ENCODE results near the gene FAM163B.
A peak's percentile ranks its signal among the peaks of the same experiment; 100 is the strongest.

FAM163B gene

DNA sequence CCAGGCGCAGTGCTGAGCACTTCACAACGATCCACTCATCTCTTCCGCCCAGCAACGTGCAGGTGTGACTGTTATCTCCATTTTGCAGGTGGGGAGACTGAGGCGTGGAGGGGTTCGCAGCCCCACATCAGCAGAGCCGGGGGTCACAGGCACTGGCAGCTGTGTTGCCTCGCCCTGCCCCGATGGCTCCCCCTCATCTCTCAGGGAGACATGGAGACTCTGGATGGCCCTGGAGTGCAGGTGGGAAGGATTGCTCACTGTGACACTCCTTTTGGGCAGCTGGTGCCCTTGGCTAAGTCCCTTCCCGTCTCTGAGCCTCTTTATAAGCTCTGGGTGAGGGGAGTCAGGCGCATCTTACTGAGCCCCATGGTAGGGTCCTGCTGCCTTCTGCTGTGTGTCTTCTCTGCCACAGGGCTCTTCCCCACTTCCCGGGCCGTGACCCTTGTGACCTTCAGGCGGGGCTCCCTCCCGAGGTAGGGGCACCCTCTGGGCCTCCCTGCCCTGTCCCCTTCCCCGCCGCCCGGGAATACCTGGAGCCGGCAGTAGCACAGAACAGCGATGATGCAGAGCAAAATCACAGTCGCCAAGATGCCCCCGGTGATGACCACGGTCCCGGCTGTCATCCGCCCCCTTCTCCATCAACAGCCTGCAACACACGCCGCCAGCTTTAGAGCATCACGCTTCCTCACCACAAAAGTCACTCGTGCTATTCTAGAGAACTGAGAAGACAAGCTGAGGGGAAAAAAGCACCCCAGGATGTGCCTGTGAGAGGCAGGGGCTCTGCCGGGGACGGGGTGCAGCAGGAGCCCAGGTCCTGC lies 29.4 kb downstream of the FAM163B start:
- DNase-seq = no peak

DNA sequence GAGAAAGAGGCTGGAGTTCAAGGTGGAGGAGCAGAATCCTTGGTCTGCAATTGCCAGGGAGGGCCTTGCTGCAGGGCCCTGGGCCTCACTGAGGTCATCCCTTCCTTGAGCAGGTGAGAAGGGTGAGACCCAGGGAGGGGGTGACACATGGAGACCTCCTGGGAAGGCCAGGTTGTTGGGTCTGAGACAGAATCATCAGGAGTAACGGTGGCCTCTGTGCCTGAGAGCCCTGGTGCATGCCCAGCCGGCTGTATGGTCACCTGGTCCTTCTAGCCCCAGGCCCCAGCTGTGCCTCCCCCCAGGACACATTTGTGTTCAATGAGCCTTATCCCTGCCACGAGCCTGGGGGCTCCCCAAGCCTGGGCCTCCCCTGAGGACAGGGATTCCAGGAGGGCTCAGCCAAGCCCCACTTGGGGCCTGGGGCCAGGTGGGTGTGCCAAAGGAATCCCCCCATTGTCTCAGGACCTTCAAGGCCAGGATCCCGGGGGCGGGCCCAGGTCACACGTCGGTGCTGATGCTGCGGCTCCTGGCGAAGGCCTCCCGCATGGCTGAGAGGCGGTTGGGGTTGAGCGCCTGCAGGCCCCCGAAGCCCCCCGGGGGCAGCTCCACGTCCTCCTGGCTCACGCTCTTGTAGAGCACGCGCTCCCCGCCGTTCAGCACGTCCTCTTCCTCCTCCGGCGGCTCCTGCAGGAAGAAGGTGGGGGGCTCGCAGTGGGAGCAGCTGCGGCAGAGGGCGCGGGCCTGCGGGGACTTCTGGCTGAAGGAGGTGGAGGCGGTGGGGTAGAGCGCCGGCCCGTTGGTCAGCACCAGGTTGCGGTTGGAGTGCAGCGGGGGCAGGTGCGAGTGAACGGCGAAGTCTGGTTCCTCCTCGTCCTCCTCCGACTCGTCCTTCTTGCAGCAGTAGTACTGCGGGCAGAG lies 30.4 kb downstream of the FAM163B start:
- DNase-seq = no peak

DNA sequence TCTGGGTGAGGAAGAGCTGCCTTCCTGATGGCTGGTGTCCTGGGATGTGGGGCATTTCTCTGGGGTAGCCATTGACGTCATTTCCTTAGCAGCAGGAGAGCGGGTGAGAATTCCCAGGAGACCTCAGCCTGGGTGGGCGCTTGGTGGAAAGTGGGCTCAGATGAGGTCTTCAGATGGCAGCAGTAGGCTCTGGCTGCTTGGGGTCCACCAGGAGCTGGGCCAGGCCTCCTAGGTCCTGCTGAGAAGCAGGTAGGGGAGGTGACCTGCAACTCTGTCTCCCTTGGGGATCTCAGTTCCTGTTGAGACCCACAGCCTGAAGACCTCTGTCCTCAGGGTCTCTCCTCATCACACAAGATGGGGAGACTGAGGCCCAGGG lies 31.5 kb downstream of the FAM163B start:
- no peak for DNase-seq

DNA sequence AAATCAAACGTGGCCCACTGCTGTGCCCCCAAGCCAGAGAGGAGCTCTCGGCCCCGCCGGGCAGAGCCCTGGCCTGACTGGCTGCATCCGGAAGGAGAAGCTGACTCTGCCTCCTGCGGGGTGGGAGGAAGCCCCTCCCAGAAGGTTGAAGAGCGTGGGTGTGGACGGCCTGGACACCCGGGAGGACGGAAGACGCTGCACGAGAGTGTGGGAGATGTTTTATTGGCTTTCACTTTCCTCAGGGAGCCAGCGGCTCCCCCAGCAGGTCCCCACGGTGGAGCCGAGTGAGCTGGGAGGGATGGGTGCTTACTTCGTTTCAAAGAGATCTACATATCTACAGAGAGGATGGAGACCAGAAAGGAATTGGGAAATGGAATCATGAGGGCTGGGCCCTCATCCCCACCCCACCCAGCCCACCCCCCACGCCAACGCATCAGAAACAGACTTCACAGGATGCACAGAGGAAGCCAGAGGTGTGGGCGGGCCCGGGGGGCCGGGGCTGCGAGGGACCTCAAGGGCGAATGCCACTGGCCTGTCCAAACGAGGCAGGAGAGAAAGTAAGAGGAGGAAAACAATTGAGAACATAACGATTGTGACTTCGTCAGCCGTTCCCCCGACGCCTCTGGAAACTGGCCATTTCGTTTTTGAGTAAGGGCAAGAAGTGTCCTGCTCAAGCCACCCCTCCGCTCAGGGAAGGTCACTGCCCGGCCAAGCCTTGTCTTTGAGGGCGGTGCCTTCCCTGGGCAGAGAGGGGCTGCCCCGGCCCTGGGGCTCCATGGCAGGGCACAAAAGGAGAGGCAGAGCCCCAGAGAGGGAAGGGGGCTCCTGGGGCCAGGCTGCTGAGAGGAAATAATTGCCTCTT lies 32.1 kb downstream of the FAM163B start:
- no peak for DNase-seq

DNA sequence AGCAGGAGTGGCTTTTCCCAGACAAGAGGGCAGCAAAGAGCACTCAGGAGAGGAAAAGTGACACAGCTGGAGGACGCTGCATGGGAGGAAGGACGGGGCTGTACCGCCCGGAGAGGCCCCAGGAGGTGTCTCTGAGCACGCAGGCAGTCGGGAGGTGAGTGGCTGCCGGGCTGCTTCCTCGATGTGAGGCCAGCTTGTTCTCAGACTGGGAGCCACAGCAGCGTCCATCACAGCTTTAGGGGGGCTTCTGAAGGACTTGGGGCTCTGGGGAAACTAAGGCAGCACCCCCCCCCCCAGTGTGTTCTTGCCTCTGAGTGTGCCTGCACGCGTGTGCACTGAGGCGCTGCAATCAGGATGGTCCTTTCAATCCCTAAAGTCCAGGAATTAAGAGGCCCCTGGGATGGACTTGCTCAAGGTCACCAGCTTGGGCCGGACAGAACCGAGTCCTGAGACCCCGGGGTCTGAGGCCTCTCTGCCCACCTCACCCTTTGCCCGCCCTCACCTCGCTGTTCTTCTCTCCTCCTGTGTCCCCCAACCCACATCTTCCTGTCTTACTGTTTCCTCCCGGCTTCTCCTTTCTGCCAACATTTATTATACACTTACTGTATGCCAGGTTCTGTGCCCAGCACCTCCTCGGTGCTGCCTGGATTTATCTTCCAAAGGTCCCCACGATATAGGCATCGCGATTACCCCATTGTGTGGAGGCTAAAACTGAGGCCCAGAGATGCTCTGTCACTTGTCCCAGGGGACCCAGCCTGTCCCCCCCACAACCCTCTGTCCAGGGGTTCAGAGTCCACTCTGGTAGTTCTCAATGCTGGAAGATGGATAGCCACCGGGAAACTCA lies 32.9 kb downstream of the FAM163B start:
- DNase-seq = no peak

DNA sequence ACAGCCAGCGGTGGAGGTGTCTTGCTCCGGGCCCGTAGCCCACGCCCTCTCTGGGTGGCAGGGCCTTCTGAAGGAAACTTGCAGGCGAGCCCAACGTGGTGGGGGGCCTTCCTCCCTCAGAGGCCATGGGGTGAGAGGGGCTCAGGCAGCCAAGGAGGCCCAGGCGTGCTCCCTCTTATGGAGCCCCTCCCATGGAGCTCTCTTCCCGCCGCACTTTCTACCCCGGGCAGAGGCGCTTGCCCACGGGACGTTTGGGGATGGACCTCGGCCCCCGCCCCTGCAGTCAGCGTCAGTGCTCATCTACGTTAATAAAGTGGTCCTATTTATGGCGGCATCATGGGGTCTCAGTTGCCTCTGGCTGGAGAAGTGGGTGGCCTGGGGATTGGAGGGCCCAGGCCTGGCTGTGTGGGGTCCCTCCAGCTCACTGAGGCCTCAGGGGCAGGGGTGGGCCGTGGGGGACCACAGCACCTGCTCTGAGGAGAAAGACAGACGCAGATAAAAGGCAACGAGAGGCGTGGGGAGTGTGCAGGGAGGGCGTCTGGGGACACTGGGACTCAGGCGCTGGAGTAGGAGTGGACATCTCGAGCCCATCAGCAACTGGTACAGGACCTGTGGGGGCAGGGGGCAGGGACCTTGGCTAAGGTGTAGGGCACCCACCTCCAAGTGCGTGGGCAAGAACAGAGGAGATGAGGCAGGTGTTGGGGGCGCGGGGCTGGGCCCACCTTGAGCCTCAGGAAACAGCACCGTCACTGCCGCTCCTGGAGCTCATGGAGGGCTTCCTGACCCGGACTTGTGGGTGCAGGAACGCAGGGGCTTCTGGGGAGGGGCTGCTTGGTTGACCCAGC lies 33.8 kb downstream of the FAM163B start:
- no peak for DNase-seq

DNA sequence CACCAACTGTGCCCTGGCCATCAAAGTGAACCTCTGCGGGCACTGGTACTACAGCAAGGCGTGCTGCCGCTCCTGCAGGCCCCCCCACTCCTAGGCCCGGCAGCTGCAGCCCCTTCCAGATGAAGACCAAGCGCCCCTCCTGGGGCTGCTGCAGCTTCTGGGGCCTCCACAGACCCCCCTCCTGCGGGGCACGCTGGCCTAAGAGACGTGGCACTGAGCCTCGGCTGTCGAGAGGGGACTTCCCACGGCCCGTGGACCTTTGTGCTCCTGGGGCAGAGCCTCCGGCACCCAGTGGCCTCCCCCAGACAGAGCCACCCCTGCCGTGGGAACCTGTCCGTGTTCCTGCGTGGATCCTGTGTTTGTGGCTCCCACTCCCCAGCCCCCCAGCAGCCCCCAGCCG lies 34.4 kb downstream of the FAM163B start:
- DNase-seq = no peak

DNA sequence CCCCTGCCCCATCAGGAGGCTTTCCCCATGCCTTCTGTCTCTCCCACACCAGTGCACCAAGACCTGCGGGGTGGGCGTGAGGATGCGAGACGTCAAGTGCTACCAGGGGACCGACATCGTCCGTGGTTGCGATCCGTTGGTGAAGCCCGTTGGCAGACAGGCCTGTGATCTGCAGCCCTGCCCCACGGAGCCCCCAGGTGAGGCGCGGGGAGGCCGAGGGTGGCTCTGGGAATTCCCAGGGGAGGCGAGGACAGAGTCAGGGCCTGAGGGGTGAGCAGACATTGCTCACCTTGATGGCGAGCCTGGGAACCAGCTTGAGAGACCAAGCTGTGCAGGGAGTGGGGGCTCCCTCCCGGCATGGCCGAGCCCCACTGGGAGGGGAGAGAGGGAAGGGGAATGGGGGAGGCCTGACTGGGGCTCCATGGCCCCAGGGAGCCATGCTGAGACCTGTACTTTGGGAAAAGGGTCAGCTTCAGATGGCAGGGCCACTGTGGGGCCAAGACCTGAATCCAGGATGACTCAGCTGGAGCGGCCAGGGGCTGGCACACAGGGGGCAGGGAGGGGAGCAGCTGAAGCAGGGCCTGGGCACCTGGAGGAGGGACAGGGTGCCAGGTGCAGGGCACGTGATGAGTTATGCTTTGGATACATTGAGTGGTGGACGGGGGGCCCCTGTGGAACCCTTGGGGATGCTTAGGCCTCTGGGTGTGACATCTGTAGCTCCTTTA lies 35.2 kb downstream of the FAM163B start:
- no peak for DNase-seq

DNA sequence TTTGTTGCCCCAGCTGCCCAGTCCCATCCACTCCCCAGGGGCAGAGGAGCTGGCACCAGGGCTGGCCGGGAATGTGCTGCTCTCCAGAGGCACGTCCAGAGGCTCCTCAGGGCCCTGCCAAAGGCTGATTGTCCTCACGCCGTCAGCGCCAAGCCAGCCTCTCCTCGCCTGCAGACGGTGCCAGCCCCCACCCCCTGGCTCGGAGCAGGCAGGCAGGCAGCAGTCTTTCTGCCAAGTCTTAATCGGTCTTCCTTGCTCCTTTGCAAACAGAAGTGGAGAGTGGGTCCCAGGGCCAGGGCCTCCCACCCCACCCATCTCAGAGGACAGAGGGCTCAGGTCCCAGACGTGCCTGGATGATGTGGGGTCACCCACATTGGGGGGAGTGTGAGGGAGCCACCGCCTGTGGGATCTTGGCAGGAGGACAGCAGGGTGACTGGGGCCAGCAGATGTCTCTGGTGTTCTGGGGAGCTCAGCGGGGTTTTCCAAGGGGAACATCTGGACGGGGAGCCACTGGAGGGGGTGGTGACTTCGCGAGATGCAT lies 36.3 kb downstream of the FAM163B start:
- no peak for DNase-seq

DNA sequence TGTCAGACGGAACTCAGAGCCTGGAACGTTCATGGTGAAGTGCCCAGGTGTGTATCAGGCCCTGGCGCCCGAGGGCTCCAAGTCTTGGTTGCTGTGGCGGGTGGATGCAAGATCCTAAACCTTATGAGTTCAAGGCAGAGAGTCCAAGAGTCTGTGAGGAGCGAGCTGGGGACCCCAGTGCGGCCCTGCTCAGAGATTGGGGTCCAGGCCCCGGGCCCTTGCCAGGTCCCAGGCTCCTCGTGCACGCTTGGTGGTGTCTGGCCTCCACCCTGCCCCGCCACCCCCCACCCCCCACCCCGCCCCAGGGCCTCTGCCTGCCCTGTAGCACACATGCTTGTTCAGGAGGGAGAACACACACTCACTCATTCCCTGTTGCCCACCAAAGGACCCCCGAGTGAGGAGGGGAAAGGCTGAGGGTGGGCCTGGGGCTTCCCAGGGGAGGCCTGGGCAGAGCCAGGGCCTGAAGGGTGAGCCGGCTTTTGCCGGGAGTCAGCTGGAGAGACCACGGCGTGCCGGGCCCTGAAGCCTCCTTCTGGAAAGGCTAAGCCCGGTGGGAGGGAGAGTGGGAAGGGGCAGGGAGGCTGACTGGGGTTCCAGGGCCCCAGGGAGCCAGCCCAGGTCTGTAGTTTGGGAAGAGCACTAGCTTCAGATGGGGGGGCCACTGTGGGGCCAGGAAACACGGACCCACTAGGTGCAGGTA lies 37.1 kb downstream of the FAM163B start:
- no peak for DNase-seq

DNA sequence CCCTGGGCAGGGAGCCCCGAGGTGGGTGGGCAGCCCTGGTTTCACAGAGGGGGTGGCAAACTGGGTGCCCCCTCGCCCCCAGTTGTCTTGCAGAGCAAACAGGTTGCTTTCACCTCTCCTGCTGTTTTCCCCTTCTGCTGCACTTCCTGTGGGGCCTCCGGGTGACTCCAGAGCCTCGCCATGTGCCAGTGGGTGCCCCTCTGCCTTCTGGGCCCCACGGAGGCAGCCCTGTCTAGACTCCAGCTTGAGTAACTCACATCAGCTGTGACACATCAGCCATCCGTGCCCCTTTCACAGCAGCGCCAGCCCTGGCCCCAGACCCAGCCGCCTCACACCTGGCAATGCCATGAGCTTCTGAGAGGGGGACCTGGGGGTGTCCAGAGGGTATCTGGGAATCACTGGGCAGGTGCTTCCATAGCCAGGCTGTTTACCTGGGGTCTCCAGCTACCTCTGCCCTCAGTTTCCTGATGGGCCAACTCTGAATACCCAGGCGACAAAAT lies 37.7 kb downstream of the FAM163B start:
- no peak for DNase-seq

DNA sequence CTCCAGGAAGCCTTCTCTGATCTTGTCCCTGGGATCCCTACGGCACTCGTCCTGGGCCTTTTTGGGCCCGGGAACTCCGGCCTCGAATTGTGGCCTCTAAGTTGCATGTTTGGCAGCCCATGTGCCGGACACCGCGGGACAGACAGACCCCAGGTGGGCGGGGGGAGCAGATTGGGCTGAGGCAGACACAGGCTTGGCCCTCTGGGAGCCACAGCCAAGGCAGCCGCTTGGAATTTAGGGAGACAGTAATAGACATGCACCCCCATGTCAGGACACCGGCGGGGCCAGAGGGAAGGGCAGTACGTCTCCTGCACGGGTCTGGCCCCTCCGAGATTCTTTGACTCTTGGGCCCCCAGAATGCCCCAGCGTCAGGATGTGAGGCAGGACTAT lies 38.5 kb downstream of the FAM163B start:
- DNase-seq = no peak

DNA sequence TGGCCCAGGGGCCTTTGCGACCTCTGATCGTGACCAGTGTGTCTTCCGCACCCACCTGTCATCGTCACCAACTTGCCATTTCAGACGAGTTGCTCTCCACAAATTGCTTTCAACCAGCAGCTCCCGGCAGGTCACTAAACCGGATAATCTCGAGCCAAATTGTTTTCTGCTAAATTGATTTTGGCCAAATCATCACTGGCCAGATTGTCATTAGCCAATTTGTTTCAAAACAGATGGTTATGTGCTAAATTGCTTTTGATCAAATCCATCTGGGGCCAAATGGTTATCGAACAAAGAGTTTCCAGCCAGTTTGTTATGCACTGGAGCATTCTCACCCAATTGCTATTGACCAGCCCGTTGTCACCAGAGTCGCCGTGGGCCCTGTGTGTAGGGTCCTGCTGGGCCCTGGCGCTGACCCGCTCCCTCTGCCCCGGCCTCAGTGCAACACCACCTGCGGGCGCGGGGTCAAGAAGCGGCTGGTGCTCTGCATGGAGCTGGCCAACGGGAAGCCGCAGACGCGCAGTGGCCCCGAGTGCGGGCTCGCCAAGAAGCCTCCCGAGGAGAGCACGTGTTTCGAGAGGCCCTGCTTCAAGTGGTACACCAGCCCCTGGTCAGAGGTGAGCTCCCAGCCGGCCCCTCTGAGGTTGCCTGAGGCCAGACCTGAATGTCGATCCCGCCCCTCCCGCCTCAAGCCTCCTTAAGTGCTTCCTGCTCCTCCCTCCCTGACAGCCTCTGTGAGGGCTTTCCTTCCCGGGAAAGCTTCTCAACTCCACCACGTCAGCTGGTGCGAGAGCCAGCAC lies 39.1 kb downstream of the FAM163B start:
- peak; percentile 43 for DNase-seq

DNA sequence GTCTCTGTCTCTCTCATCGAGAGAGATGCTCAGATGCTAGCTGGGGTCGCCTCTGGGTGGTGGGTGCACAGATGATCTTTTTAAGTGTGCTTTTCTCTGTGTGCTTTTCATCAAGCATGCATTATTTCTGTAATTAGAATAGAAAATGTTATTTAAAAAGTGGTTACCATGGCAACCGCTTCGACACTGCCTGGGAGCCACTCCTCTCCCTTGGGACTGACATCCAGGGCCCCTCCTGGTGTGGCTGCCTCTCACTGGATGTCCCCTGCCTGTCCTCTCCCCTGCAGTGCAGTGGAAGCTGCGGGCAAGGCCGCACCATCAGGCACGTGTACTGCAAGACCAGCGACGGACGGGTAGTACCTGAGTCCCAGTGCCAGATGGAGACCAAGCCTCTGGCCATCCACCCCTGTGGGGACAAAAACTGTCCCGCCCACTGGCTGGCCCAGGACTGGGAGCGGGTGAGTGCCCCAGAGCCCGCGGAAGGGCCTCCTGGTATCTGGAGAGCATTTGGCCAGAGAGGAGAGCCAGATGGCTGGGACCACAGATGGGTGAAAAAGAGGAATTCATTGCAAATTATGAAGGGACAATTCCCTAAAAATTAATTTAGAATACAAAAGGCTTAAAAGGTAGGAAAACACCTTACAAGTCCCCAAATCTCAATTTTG lies 39.9 kb downstream of the FAM163B start:
- DNase-seq = no peak

DNA sequence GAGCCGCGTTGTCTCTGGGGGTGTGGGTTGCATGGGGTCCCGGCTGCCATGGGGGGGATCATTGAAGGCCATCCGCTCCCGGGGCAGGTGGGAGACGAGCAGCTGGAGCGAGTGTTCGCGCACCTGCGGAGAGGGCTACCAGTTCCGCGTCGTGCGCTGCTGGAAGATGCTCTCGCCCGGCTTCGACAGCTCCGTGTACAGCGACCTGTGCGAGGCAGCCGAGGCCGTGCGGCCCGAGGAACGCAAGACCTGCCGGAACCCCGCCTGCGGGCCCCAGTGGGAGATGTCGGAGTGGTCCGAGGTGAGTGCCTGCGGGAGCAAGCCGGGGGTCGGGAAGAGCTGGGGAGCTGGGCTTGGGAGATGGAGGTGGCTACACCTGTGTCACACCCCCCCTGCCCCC lies 41.0 kb downstream of the FAM163B start:
- no peak for DNase-seq

DNA sequence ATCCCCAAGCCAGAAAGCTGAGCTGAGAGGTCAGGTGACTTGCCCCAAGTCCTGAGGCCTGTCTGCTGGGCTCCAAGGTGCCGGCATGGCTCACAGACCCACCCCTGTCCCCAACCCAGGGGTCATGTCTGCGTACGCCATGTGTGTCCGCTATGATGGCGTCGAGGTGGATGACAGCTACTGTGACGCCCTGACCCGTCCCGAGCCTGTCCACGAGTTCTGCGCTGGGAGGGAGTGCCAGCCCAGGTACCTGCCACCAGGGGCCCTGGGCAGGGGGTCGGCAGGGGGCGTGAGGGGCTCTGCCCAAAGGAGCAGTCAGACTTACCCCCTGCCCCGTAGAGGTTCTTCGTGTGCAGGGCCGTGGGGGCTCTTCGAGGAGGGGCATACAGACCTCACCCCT lies 42.4 kb downstream of the FAM163B start:
- no peak for DNase-seq

DNA sequence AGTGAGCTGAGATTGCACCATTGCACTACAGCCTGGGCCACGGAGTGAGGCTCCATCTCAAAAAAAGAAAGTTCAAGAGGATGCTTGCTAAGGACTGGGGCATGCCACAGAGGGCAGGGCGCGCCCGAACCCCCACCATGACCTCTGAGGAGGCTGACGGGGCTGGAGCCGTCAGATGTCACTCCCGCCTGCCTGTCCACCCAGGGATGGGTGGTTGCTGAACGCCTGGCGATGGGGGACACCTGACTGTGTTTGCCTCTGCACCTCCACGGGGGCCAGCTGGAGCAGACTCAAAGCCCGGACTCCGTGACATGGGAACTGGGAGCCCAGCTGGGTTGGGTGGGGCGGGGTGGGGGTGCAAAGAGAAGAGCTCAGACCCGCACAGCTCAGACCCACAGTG lies 42.8 kb downstream of the FAM163B start:
- no peak for DNase-seq

All from NCI-H524 treated with DMSO at 0.1 percent for 48 hours (cell line).